PFSK-1 (cell line): Measurements from ENCODE around the gene PRSS3.

Experiments used
- FOXP2 ChIP-seq: optimal IDR thresholded peaks from 2 replicates; pipeline ENCODE3; 2011; ENCODE audit warnings: borderline replicate concordance, control low read depth, inconsistent platforms; ENCODE audit not compliant: insufficient read depth; ENCODE audit errors: extremely low read length, extremely low read depth
- POLR2AphosphoS5 ChIP-seq: IDR thresholded peaks from 2 replicates; pipeline ENCODE4 v1.6.1; 2012; ENCODE audit warnings: low read depth, mild to moderate bottlenecking, control low read depth, low read length, moderate library complexity
- SIN3A ChIP-seq: IDR thresholded peaks from 2 replicates; pipeline ENCODE4 v1.6.1; 2012; ENCODE audit warnings: mild to moderate bottlenecking, low read length, moderate library complexity, borderline replicate concordance; ENCODE audit not compliant: insufficient read depth
- TAF1 ChIP-seq: IDR thresholded peaks from 2 replicates; pipeline ENCODE4 v1.6.1; 2012; ENCODE audit warnings: low read length, control low read depth, borderline replicate concordance; ENCODE audit not compliant: insufficient read depth
- TF ChIP-seq, protein P1 (sequence below), 2 experiments: IDR thresholded peaks; 2 replicates each; pipeline versions ENCODE4 v1.6.1 to v1.8.0; 2011 to 2012; ENCODE audit warnings: low read depth in 2 of 2, low read length in 2 of 2, control low read depth in 1 of 2, inconsistent platforms in 1 of 2, mild to moderate bottlenecking in 1 of 2, moderate library complexity in 1 of 2; ENCODE audit not compliant: insufficient read depth in 1 of 2

The PRSS3 gene

DNA sequence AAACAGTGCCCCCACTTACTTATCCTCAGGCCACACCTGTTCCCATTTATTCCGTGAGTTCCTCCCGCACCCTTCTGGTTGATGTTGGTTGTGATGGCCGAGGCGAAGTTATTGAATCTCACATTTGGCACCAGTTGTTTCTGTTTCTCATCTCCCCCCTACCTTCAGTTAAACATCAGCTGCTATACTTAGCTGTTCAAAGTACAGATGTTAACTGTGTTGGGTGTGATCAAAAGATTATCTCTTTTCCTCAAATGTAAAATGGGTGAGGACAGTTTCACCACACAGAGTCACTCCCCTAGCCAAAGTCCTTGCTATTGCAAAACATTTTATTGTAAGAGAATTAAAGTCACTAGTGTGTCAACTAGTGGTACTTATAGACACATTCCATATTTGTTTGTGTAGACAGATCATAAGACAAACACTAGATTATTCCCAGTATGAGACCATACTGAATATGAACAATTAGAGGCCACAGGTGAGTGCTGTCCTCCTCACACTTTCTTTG lies 43.2 kb upstream of the PRSS3 start:
- TF ChIP-seq TAF1 (no peak), SIN3A (no peak), FOXP2 (no peak), POLR2AphosphoS5 (no peak)
- TF ChIP-seq, protein P1, sequence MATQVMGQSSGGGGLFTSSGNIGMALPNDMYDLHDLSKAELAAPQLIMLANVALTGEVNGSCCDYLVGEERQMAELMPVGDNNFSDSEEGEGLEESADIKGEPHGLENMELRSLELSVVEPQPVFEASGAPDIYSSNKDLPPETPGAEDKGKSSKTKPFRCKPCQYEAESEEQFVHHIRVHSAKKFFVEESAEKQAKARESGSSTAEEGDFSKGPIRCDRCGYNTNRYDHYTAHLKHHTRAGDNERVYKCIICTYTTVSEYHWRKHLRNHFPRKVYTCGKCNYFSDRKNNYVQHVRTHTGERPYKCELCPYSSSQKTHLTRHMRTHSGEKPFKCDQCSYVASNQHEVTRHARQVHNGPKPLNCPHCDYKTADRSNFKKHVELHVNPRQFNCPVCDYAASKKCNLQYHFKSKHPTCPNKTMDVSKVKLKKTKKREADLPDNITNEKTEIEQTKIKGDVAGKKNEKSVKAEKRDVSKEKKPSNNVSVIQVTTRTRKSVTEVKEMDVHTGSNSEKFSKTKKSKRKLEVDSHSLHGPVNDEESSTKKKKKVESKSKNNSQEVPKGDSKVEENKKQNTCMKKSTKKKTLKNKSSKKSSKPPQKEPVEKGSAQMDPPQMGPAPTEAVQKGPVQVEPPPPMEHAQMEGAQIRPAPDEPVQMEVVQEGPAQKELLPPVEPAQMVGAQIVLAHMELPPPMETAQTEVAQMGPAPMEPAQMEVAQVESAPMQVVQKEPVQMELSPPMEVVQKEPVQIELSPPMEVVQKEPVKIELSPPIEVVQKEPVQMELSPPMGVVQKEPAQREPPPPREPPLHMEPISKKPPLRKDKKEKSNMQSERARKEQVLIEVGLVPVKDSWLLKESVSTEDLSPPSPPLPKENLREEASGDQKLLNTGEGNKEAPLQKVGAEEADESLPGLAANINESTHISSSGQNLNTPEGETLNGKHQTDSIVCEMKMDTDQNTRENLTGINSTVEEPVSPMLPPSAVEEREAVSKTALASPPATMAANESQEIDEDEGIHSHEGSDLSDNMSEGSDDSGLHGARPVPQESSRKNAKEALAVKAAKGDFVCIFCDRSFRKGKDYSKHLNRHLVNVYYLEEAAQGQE (IDR thresholded peaks at IDR 0.05; ENCODE audit: insufficient read depth in 1 of 2, low read depth in 2 of 2, low read length in 2 of 2), result no peak

DNA sequence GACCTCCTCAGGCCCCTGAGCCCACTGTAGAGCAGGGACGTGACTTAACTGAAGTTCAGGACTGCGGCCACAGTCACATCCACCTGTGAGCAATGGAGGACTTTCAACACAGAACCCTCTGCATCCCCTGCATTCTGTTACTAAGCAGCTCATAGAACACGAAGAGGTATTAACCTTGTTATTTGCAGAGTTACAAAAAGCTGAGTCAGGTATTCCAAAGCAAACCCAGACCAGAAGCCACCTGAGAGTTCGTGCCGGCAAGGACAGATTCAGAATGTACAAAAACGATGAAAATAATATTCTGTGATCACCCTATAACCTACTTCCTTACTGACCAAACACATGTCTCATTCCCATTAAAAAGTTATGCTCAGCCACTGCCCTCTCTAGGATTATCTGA lies 33.0 kb upstream of the PRSS3 start:
- no peak for TF ChIP-seq FOXP2

DNA sequence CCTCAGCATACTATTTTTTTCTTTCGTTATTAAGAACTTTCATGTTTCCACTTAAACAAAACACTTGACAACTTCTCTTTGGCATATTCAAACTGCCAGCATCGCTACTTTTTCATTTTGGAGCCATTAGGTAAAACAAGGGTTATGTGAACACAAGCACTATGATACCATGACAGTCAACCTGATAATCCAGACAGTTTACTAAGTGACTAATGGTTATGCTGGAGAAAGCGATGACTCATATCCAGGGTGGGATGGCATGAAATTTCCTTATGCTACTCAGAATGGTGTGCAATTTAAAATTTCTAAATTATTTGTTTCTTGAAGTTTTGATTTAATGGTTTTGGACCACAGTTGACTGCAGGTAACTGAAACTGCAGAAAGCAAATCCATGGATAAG lies 29.9 kb upstream of the PRSS3 start:
- no peak for TF ChIP-seq FOXP2
- no peak for TF ChIP-seq TAF1
- TF ChIP-seq, protein P1 (IDR thresholded peaks at IDR 0.05; ENCODE audit: insufficient read depth in 1 of 2, low read depth in 2 of 2, low read length in 2 of 2), result no peak
- no peak for TF ChIP-seq POLR2AphosphoS5
- no peak for TF ChIP-seq SIN3A

DNA sequence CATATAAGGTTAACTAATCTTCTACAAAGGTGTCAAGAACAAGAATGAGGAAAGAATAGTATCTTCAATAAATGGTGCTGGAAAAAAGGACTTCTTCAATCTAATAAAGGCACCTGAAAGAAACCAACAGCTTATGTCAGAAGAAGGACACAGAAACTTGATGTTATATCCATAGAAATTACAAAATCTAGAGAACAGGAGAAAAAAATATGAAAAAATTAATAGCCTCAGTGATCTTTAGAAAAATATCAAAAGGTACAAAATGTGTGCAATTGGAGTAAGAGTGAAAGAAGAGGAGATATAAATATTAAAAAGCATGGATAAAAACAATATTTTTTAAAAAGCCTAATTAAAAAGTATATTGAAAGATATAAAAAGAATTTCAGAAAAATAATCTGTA lies 18.8 kb upstream of the PRSS3 start:
- TF ChIP-seq SIN3A (no peak), TAF1 (no peak), FOXP2 (no peak), POLR2AphosphoS5 (no peak)
- TF ChIP-seq, protein P1 (IDR thresholded peaks at IDR 0.05; ENCODE audit: insufficient read depth in 1 of 2, low read depth in 2 of 2, low read length in 2 of 2), result no peak

DNA sequence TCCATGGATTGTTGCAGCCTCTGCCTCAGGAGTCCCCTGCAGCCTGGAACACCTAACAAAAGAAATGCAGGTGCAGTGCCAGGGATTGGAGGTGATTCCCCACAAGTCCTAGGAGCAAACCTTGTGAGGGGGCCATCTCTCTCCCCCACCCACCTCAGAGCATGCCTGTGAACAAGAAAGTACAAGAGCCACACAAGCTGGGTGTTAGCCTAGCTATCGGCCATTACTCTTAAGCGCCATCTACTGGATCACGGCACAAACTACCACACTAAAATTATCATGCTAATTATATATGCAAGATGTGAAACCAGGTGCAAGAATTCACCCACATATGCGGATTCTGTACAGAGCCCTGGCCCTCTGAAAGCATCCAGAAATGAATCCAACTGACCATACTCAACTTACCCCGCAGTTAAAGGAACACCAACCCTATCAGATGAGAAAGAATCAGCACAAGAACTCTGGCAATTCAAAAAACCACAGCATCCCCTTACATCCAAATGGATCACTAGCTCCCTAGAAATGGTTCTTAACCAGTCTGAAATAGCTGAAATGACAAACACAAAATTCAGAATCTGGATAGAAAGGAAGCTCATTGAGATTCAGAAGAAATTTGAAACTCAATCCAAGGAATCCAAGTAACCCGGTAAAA lies 16.5 kb upstream of the PRSS3 start:
- no peak for TF ChIP-seq TAF1
- TF ChIP-seq POLR2AphosphoS5, result no peak
- no peak for TF ChIP-seq SIN3A
- TF ChIP-seq, protein P1 (IDR thresholded peaks at IDR 0.05; ENCODE audit: insufficient read depth in 1 of 2, low read depth in 2 of 2, low read length in 2 of 2), result no peak
- TF ChIP-seq FOXP2, result no peak
